HG03558 (cell line): ENCODE measurements around the gene B3GLCT.

ENCODE experiments used
- ATAC-seq: cut with Tn5 transposase; IDR thresholded peaks from one replicate; pipeline ENCODE4 v1.9.1; 2021; ENCODE audit warnings: moderate number of reproducible peaks; ENCODE audit not compliant: unreplicated experiment; ENCODE audit errors: extremely low read depth

The B3GLCT gene

DNA sequence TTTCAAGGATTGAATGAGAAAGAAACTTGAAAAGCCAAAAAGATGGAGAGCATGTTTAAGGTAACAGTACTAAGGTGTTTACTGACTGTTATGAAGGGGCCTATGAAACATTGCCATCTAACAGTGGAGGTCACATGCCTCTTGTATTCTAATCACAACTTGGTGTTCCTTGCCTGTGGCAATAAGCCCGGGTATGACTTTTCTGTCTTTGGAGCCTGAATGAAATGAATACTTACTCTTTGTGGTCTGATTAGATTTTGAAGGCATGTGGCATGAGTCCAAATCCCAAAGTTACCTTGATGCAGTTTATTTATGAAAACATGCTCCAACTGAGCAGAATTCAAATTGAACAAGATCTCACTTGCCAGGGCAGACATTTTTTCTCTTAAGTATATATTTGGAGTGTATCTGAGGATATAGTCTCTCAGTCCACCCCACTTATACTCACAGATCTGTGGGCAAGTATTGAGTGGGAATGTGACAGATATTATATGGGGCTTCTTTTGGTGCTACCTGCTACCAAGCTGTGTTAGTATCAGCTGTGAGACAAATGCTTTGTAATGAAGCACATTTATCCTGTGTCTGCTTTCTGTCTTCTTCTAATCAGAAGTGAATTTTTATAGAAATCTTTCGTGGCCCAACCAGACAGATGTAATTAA, 67.5 kb downstream of the B3GLCT start:
- ATAC-seq: no peak

GRCh38 chr13:31274390-31274789, 74.6 kb downstream of the B3GLCT start:
- no peak for ATAC-seq

DNA sequence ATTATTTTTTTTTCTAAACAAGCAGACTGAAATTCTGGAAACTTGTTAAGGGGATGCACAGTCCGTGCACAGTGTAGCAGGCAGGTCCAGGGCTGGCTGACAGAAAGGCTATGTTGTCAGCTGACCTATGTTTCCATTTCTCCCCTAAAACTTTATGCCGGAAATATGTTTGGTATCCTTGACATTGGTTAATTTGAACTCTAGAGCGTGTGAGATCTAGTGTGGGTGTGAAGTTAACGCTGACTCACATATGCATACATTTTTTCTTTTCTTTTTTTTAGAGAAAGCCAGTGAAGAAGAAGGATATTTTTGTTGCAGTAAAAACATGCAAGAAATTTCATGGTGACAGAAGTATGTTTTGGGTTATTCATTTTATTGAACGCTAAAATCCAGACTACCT, 76.6 kb downstream of the B3GLCT start:
- no peak for ATAC-seq

- no peak for ATAC-seq
Observed at GRCh38 chr13:31278869-31279268, 79.1 kb downstream of the B3GLCT start.

DNA sequence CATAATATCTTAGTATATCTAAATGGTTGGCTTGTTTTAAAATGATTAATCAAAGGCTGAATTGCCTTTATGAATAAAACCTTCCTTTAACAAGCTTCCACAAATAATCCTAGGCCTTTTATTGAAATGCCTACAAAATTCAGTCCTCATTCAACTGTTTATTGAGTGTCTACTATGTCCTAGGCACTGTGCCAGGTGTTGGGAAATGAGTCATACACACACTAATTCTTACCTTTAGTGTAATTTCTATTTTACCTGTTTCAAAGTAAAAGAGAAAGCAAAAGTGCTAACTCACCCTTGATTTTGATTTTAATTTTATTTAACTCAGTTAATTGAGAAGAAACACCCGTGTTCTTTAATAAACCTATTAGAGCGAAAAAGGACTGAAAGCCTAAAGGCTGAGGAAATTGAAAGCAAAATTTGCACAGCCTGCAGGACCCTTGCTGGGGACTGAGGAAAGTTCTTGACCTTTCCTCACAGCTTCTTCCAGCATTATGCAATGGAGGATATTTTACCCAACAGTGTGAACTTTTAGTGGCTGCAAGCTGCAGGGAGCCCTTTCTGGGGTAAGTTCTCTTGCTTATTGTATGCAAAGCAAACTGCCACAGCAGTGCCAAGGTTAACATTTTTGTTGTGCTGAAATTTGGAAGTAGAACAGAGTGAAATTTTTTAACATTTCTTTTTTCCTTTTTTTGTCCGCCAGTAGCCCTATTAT, 83.1 kb downstream of the B3GLCT start:
- ATAC-seq: no peak

- no peak for ATAC-seq
Observed at GRCh38 chr13:31286930-31287329, 87.2 kb downstream of the B3GLCT start.

DNA sequence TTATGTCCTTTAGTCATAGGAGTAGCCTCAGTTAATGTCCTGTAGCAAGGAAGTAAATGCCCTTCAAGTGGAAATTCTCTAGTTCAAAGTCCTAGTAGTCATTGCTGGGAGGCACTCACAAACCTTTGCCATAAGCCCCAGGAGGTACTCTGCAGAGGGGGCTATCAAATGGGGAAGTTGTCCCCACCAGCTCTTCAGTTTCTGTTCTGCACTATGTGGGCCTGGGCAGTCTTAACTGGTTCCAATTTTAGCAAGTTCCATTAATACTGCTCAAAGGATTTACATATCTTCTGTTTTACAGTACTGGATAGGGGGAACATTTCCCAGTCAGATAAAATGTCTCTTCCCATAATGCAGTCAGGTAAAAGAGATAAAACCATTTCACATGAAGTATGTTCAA, 101.3 kb downstream of the B3GLCT start:
- no peak for ATAC-seq

DNA sequence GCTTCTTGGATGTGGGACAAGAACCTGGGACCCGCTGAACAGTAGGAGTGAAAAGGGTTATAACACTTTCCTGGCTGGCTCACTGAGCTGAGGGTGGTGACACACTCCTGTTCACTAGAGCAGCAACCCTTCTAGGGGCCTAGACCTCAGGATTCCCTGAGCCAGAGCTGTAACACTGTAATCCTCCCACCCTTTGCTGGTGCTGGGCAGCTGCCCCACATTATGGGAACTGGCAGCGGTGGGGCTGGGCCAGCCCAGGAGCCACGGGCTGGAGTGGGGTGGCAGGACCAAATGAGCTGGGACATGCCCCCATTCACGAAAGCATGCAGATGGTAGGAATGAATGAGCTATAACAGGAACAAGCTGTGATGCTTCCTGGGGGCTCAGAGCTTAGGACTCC, 110.6 kb downstream of the B3GLCT start:
- ATAC-seq: no peak

GRCh38 chr13:31310786-31311185, 111.0 kb downstream of the B3GLCT start:
- no peak for ATAC-seq

DNA sequence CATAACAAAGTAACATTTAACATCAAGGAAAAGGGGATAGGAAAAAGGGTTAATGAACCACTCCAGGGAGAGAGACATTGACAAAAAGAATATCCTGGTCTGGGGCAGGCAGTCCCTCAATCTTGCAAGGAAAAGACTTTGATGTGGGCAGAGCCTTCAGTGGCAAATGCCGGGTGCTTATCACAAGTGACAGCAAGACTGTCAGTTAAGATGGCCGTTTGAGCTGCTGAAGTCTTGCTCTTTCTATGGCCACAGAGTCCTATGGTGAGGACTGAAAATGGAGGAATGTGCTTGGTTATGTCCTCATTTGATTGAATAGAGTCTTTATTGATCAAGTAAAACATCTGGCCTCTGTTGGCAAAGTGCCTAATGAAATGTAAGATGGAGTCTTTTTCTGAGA, 112.1 kb downstream of the B3GLCT start:
- no peak for ATAC-seq

DNA sequence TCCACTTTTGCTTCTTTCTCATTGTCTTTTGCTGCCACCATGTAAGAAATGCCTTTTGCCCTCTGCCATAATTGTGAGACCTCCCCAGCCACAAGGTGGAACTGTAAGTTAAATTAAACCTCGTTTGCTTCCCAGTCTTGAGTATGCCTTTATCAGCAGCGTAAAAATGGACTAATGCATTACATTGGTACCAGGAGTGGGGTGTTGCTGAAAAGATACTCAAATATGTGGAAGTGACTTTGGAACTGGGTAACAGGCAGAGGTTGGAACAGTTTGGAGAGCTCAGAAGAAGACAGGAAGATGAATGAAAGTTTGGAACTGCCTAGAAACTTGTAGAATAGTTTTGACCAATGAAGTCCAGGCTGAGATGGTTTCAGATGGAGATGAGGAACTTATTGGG, 115.2 kb downstream of the B3GLCT start:
- no peak for ATAC-seq

GRCh38 chr13:31320946-31321345, 121.2 kb downstream of the B3GLCT start:
- no peak for ATAC-seq

- ATAC-seq: no peak
Observed at GRCh38 chr13:31321457-31321856, 121.7 kb downstream of the B3GLCT start.

- no peak for ATAC-seq
Observed at GRCh38 chr13:31322026-31322425, 122.3 kb downstream of the B3GLCT start.

GRCh38 chr13:31322702-31323405, 123.1 kb downstream of the B3GLCT start:
- ATAC-seq: no peak

DNA sequence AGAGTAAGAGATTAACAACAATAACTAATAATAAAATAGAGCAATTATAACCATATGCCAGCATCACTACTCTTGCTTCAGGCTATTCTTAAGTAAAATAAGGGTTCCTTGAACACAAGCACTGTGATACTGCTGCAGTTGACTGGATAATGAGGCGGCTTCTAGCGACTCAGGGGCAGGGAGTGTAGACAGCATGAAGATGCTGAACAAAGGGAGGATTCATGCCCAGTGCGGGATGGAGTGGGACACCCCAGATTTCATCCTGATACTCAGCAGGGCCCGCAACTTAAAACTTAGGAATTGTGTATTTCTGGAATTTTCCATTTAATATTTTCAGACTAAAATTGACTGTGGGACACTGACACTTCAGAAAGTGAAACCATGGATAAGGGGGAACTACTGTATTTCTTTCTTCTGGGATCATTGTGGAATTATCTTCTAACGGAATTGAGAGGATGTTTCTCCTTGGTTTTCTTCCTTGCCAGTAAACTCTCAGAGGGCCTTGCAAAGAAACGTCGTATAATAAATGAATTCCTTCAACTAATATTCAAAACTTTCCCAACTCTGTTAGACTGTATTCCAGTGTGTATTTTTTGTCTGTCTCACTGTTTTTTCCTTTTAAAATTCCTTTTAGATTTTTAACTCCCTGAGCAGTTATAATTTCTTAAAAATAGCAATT, 127.5 kb downstream of the B3GLCT start:
- ATAC-seq: no peak

GRCh38 chr13:31328549-31329235, 128.9 kb downstream of the B3GLCT start:
- no peak for ATAC-seq

DNA sequence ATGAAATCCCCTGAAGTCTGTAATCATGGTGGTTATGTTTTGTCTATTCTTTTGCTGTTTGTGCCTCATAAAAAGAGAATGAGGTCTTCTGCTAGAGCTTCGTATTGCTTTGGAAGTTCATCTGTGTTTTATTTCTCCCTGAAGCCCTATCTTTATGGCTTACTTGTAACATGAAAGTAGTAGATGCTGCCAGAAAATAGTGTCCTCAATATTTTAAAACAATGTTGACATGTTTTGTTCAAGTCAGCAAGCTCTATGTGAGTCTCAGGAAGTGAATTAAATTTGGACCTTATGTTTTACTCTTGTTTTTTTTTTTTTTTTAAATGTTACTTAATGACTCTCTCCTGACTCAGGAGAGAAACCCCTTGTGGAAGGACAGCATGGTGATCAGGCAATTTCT, 130.5 kb downstream of the B3GLCT start:
- no peak for ATAC-seq

- no peak for ATAC-seq
Observed at GRCh38 chr13:31331068-31331467, 131.3 kb downstream of the B3GLCT start.

DNA sequence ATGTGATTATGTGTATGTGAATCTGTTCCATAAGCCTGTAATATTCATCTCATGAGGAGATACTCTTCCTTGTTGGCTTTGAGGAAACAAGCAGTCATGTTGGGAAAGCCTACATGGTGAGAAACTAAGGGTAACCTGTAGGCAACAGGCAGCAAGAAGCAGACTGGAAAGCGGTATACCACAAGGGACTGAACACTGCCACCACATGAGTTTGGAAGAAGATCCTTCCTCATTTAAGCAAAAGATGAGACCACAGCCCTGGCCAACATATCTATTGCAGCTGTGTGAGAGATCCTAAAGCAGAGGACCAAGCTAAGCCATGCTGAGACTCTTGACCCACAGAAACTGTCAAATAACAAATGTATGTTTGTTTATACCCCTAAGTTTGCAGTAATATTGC, 134.8 kb downstream of the B3GLCT start:
- ATAC-seq: no peak
